Umbilical cord (tissue), 2 donors: ENCODE results near the gene KCNA5. TPM values are rescaled to one million over a fixed set of nuclear protein-coding genes. Genes with fewer than 3 reads are reported as not detected.

ENCODE experiments used
- DNase-seq: peaks from one replicate; pipeline ENCODE4 v3.0.0-alpha.2; 2015; ENCODE audit warnings: low spot score
- total RNA-seq: library from RNA; depleted of rRNA; stranded (reverse); fragments of >200 nt; gene quantifications from one replicate; pipeline ENCODE4 v1.2.3, GENCODE V29; 2014; ENCODE audit warnings: low replicate concordance; ENCODE audit not compliant: insufficient read depth

The KCNA5 gene
- total RNA-seq, 1 donor from 2014 or later, result 10.6 TPM

DNA sequence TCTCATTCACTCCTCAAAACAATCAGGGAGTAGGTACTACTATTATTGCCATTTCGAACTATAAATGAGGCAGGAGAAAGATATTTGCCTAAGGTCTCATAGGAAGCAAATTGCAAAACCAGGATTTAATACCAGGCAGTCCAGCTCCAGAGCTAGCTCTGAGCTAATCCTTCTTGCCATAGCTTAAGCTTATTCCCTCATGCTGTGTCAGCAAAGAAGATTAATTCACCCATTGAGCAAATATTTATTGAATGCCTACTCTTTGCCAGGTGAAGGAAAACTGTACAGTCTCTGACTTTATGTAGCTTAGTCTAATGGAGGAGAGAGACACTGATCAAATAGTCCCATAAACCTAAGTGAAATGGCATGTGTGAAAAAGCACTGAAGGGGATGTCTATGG is 19.5 kb downstream of the KCNA5 start:
- no peak for DNase-seq

DNA sequence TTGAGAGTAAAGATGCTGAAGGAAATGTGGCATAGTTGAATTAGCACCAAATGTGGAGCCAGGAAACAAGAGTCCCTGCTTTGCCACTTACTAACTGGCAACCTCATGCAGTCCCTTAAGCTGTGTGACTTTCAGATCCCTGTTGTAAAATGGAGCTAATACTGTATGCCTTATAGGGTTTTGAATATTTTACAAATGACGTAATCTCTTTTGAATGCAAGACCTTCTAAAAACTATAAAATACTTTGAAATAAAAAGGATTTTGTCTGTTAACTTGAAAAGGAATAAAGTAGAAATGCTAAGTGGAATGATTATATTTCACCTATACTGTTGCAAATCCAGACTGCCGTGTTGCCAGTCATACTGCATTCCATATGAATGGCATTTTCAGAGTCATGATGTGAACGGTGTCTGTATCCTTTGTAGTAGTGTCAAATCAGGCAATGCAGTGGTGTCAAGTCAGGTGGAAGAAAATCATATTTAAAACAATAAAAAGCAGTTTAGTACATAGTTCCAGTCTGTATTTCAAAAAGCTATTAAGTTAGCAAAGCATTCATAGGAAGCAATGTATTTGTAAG is 21.3 kb downstream of the KCNA5 start:
- peak; percentile 44 for DNase-seq

DNA sequence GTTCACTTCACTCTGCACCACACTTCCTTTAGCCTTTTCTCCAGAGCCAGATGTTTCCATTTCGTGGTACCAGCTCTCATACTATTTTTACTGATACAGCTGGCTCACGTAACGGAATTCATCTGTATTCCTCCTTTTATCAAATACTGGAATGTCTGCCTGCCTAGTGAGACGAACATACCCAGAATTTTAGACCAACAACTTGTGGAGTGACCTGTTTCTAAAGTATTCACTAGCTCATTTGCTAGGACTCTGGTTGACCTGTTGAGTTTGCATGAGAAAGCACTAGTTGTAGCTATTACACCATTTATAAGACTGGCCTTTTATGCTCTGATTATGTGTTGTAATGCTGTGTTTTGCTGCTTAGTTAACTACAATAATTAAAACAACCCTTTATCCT is 22.6 kb downstream of the KCNA5 start:
- no peak for DNase-seq

DNA sequence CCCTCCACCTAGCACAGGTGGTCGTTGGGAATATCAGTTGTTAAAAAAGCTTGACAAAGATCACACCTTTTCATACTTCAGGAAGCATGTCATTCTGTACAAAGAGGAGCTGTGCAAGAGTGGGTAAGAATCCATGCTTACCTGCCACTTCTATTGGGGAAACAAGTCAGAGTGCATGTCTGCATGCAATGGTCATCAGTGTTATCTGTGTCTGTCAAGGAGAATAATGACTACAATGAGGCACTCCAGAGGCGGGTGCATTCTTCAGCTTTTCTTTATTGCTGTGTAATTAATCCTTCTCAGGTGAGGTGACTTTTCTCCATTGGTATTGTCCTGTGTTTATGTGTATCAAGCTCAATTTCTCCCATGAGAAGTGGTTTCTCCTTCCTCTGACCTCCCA is 24.4 kb downstream of the KCNA5 start:
- no peak for DNase-seq

DNA sequence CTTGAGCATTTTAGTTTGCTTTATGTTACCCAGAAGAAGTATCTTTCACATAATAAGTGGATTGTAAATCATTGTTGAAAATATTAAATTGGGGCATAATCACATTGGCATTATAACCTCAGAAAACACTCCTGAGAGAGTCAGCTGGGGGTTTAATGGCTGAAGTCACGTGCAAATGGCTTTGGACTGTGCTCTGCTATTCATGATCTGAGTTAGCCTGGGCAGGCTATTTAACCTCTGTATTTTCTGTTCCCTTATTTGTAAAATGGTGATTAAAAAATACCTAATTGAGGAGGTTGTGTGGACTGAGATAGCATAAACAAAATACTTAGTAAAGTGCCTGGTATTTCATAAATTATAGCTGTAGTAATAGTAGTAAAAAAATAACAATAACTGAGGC is 24.9 kb downstream of the KCNA5 start:
- DNase-seq, result no peak

DNA sequence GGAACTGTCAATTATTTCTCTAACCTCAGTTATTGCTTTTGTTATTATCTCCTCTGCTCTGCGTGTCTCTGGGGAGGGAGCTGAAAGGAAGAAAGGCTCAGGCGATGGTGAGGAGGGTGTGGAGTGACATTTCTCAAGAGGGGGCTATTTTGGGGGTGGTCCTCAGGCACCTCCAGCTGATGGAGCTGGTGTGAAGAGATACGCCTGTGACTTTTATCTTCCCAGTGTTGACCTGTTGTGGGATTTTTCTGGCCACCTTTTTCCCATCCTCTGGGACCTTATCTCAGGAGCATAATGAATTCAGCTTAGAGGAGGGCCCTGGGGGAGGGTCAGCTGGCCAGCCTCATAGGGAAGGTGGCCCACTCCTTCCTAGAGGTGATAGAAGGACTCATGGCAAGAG is 26.4 kb downstream of the KCNA5 start:
- no peak for DNase-seq

DNA sequence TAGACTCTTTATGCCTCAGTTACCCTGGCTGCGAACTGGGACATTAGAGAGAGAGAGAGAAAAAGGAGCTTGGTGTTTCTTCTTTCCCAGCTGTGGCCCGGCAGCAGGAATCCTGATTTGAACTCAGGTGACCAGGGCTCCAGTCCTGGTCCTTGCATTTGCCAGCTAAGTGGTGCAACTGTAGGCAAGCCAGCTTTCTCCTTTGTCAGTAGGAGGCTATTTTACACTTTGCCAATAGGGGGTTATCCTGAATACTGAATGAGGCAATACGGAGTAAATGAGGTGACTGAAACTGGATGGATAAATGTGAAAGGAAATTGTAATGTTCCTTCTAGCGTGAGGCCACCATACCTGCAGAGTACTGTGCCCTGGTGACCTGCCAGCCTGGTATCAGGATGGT is 27.8 kb downstream of the KCNA5 start:
- DNase-seq, result no peak

DNA sequence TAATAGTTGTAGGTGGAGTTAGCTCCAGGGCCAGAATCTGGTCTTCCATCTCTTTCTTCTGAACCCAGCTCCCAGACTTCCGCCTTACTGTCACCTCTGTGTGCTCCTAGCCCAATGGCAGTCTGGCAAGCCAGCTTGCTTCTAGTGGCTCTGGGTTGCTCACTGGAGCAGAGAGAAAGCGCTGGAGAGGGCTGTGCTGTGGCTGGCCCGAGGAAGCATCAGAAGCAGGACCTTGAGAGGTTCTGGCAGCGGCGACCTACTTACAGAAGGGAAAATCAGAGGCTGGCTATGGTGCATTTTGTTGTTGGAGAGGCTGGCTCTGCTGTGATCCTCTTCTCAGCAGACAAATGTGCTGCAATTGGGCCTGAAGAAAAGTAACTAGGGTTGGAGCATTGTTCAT is 28.6 kb downstream of the KCNA5 start:
- DNase-seq, result no peak

DNA sequence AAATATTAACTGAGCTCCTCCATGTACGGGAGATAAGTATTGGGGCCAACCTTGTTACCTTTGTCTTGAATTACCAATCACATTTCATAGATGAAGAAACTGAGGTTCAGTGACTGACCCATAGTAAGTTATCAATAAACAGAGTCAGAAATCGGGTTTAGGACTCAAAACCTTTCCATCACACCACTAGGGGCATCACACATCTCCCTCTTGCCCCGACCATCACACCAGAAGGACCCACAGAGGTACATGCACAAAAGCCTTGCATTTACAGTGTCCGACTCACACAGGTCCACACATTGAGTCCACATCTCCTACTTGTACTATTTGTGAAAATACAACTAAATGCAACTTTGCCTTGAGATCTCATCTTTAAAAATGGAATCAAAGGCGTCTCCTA is 29.4 kb downstream of the KCNA5 start:
- DNase-seq, result no peak

DNA sequence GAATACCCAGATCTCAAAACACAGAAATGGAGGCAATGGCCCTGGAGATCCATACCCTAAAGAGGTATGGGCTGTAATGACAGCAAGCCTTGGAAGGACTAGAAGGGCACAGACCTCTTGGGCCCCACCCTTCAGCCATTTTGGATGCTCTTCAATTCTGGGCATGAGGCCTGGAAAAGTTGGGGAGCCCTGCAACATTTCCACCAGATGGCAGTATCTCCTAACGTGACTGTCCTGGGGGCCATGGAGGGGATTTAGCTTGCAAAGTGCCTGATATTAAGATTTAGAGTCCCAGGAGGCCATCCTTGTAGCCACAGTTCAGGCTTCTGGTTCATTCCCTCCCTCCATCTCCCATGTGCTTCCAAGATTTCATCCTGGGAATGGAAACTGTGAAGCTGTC is 30.2 kb downstream of the KCNA5 start:
- no peak for DNase-seq

DNA sequence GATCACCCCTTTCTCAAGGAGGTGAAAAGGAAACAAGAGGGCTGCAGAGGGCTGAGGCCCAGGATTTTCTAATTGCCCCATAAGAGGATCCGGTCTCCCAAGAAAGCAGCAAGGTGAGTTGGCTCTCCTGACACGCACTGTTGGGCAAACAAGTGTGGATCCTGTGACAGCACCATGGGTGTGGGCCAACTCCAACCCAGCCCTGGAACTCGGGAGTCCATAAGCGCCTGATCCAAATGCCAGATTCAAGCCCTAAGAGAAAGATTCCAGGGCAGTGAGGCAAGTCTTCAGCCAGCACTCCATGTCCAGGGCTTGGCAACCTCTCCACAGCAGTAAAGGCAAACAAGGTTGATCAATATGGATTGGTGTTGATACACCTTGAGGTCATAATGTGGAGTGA is 33.1 kb downstream of the KCNA5 start:
- DNase-seq, result no peak

DNA sequence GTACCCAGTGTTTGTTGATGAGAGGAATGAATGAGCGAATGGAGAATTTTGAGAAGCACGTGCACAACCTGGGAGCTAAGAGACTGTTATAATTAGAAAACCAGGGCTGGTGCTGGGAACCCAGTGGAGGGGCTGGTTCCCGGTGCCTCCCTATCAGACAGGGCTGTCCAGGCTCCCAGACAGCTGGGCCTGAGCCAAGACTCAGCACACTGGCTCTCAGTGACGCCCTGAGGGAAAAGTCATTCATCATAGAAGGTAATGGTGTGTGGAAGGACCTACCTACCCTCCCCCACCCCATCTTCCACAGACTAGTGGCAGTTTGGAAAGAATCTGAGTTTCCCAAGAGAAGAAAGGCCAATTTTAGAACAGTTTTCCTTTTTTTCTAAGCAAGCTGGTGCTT is 34.7 kb downstream of the KCNA5 start:
- DNase-seq, result peak; percentile 65

DNA sequence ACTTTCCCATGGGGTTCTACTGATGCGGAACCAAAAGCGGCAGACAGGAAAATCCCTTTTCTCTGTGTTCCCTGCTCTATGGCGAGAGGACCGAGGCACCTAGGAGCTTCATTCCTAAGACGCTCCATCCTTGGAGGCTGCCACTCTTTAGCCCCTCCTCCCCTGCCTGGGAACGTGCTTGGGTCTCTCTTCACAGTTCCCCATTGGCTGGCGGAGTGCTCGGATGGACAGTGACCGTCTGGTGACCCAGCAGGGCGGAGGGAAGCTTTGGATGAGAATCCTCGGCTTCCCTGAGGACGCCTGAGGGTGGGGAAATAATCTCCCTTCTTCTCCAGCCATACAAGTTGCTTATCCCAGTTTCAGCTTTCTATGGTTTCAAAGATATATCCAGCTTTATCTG is 37.3 kb downstream of the KCNA5 start:
- DNase-seq, result peak; percentile 35

DNA sequence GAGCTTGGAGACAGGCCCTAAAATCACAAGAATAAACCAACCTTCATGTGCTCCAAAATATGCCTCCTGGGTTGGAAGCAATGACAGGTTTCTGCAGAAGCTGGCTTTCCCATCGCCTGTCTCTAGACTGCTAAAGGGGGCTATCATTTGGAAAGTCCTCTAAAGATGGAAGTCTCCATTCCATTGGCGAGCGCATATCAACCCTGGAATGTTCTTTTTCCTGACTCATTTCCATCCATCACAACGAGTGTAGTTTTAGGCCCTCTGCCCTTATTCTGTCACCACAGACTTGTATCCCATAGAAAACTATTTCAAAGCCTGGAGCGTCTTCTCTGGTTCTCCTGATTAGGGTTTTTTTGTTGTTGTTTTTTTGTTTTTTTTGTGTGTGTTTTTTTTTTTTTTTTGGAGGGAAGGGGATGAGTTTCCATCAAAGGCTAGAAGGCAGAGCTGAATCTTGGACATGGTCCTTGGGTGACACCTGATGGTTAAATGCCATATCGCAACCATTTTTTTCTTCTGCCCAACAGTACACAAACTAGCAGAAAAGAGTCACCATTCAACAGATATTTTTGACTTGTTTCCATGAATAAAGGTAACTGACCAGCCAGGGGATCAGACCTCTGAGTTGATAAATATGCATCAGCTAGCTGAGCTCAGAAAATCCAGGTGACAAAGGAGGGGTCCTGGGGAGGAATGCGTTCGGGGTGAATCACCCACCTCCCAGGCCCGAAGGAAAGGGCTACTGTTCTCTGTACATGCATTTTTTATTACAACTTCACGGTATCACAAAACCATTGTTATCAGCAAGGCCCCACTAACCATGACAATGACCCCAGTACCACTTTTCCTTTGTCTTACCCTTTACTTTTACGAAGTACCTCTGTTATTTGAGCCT is 40.5 kb downstream of the KCNA5 start:
- peak; percentile 76 for DNase-seq

DNA sequence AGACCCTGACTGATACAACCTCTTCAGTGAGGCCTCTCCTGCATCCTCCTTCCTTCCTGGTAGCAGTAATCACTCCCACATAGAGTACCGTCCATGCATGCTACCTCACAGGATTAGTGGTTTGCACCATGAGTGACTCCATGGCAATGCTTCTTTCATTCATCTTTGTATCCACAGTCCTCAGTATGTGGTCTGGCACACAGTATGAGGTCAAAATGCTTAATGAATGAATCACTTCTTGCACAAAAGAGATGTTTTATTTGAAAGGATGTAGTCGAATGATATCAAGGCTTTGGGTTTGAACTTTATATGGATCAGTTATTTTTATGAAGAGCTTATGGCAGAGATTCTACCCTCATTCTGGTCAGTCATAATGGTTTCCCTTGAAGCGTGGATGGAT is 42.2 kb downstream of the KCNA5 start:
- no peak for DNase-seq

DNA sequence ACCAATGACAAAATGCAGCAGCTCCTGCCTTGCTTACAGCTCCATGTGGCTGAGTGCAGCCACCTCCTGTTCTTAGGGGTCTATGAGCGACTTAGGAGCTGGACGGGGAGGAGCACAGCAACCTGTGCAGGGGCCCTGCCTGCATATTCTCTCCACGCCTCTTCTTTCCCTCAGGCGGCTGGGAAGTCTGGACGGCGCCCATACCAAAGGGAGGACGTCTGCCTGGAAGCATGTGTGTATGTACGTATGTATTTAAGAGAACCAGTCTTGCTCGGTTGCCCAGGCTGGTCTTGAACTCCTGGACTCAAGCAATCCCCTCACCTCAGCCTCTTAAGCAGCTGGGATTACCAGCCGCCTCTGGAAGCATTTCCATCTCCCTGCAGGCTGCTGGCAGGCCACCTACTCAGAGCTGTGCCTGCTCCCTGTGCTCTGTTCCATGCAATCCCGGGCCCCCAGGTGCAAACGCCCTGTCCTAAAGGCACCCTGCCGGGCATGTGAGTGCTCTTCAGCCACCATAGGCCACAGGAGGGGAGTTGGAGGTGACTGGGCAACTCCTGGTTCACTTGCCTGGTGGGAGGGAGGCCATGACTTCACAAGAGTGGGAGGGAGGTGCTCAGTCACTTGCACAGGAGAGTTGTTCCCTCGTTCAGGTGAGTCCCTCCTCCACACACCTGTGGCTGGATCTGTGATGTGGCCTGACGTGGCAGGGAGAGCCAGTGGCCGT is 44.3 kb downstream of the KCNA5 start:
- no peak for DNase-seq

DNA sequence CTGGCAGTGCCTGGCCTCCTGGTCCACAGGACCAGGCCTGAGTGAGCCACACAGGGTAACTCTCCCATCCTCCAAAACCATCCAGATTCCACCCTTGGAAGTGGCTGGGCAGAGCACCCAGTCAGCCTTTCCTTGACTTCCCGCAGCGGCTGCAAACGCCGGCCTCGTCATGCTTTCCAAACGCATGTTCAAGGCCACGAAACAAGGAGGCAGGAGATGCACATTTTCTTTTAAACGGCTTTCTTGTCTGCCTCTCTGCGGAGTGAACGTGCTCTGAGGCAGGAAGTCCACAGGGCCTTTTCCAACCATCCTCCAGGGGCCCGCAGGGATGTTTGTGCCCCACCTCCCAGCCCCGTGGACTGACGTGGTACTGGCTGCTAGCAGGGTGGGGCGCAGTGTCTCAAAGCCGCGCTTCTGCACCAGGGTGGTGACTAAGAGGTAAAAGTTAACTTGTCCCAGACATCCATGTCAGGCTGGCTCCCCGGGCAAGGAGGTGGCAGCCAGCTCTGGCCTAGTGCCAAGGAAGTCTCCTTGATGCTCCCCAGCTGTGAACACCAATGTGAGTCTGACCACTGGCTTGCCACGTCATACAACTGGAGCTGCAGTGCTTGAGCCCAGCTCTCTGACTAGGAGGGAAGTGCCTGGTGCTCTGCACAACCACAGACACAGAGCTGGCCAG is 45.0 kb downstream of the KCNA5 start:
- peak; percentile 46 for DNase-seq

DNA sequence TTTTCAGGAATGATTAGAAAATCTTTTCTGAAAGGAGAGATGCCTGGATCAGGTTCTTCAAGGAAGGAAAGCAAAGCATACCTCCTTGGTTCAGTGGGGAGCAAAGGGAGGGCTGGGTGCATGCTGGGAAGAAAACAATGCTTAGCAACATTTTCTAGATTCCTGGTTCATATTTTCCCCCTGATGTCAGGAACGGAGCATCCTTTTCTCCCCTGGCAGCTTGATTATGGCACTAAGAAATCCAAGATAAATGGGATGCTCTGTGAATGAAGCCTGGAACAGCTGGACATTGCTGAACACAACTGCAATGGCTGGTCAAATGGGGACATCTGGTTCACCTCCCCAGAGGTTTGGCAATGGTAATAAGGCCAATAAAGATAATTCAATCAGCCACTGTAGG is 50.9 kb downstream of the KCNA5 start:
- no peak for DNase-seq

DNA sequence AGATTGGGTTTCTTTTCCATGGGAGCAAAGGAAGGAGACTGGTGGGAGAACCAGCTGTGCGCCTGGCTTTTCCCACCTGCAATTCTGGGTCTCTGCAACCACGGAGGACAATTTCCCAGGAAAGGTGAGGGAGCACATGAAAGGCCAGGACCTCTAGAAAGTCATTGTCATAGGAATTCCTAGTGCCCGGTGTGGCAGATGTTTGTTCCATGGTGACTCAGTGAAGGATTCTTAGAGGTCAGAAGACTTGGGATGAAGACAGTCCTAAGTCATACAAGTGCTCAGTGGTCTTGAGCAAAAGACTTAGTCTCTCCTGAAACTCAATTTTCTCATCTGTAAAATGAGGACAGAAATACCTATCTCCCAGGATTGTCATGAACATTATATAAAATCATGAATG is 51.3 kb downstream of the KCNA5 start:
- DNase-seq, result no peak
